HCT116 (cell line): Measurements from ENCODE around the gene TADA3. TPM values are rescaled to one million over a fixed set of nuclear protein-coding genes. Genes with fewer than 3 reads are reported as not detected.
A peak's percentile ranks its signal among the peaks of the same experiment; 100 is the strongest.

Source experiments
- ATAC-seq: fragments of 200-7000 bp; cut with Tn5 transposase; 2 replicates; pipeline ENCODE4 v1.9.1; 2020; ENCODE audit warnings: mild to moderate bottlenecking, moderate library complexity
- BruUV-seq: library from RNA; stranded (reverse); fragments of 400-500 nt; replicated peaks from 2 replicates; lab custom pipeline; 2021; lab: Mats Ljungman, UMichigan
- CTCF ChIA-PET: fragments of 300-600 bp; sonication (Branson Sonifier 250); formaldehyde crosslinking; loops from one replicate; lab custom pipeline; 2021; ENCODE audit warnings: antibody characterized with exemption; lab: Charles Lee
- POLR2A ChIA-PET: fragments of 300-600, 350-600 bp; sonication (Branson Sonifier 250); formaldehyde crosslinking; loops from one replicate; lab custom pipeline; 2021; ENCODE audit warnings: antibody characterized with exemption; lab: Charles Lee
- RAD21 ChIA-PET, 2 experiments: fragments of 300-600 bp; sonication (Branson Sonifier 250); formaldehyde crosslinking; loops; one replicate each; lab custom pipeline; 2023; ENCODE audit warnings: low total read pairs in 2 of 2; ENCODE audit not compliant: uncharacterized antibody in 2 of 2, unreplicated experiment in 2 of 2, low non-redundant PET in 1 of 2; lab: Charles Lee
- DNase-seq: peaks from one replicate; pipeline ENCODE4 v3.0.0-alpha.2; 2010; ENCODE audit warnings: low read depth, low spot score
- H2AFZ ChIP-seq: fragments of 200-600 bp; shearing (Covaris generic), sonication (generic); 2 replicates; pipeline ENCODE4 v1.6.1; 2017; ENCODE audit warnings: low read depth, mixed run types, mixed read lengths, antibody characterized with exemption, low read length; ENCODE audit not compliant: poor library complexity, severe bottlenecking
- H3K27ac ChIP-seq: 2 replicates; pipeline ENCODE4 v1.5.1; 2012; ENCODE audit warnings: low read depth, low read length
- H3K27me3 ChIP-seq: fragments of 200-600 bp; sonication (generic); 2 replicates; pipeline ENCODE4 v1.6.1; 2016; ENCODE audit warnings: mixed run types, low read length, mixed read lengths; ENCODE audit not compliant: insufficient read depth
- H3K36me3 ChIP-seq, 2 experiments: fragments of 200-500 bp in 1 of 2; fragments of 200-600 bp in 1 of 2; sonication (Bioruptor generic) in 1 of 2; sonication (generic) in 1 of 2; 2 replicates each; pipeline versions ENCODE4 v1.5.1 to v1.6.1; 2014 to 2016; ENCODE audit warnings: low read length in 2 of 2, inconsistent platforms in 1 of 2, mixed read lengths in 1 of 2, mixed run types in 1 of 2; ENCODE audit not compliant: insufficient read depth in 2 of 2, control insufficient read depth in 1 of 2
- H3K4me1 ChIP-seq, 2 experiments: fragments of 200-600 bp in 1 of 2; sonication (generic) in 1 of 2; 2 replicates each; pipeline versions ENCODE4 v1.5.1 to v1.6.1; 2012 to 2017; ENCODE audit warnings: low read length in 2 of 2, inconsistent platforms in 1 of 2, mild to moderate bottlenecking in 1 of 2, mixed read lengths in 1 of 2, mixed run types in 1 of 2, moderate library complexity in 1 of 2; ENCODE audit not compliant: insufficient read depth in 2 of 2, control insufficient read depth in 1 of 2
- H3K4me2 ChIP-seq: fragments of 200-600 bp; sonication (generic); 2 replicates; pipeline ENCODE4 v1.6.1; 2017; ENCODE audit warnings: mixed run types, low read length, mixed read lengths
- H3K4me3 ChIP-seq, 2 experiments: fragments of 200-600 bp in 1 of 2; sonication (generic) in 1 of 2; replicated peaks in 1 of 2; 2 replicates each; pipeline ENCODE4 v1.5.1; 2011 to 2016; ENCODE audit warnings: low read length in 2 of 2, control low read depth in 1 of 2, low read depth in 1 of 2, mild to moderate bottlenecking in 1 of 2, mixed read lengths in 1 of 2, mixed run types in 1 of 2
- H3K79me2 ChIP-seq: fragments of 200-600 bp; sonication (generic); 2 replicates; pipeline ENCODE4 v1.6.1; 2017; ENCODE audit warnings: mild to moderate bottlenecking, mixed run types, low read length, moderate library complexity, mixed read lengths; ENCODE audit not compliant: insufficient read depth
- H3K9ac ChIP-seq: fragments of 200-600 bp; sonication (generic); 2 replicates; pipeline ENCODE4 v1.6.1; 2016; ENCODE audit warnings: low read length, mixed read lengths
- H3K9me2 ChIP-seq: fragments of 200-600 bp; sonication (generic), shearing (Covaris generic); 2 replicates; pipeline ENCODE4 v1.6.1; 2017; ENCODE audit warnings: mixed run types, mild to moderate bottlenecking, moderate library complexity; ENCODE audit not compliant: insufficient read depth
- H3K9me3 ChIP-seq, 2 experiments: fragments of 200-500 bp in 1 of 2; fragments of 200-600 bp in 1 of 2; sonication (Bioruptor generic) in 1 of 2; sonication (generic) in 1 of 2; 2 replicates each; pipeline ENCODE4 v1.6.1; 2014 to 2017; ENCODE audit warnings: low read length in 2 of 2, mixed read lengths in 2 of 2, inconsistent platforms in 1 of 2, low read depth in 1 of 2, mild to moderate bottlenecking in 1 of 2, mixed run types in 1 of 2, moderate library complexity in 1 of 2; ENCODE audit not compliant: control insufficient read depth in 1 of 2, insufficient read depth in 1 of 2
- H4K20me1 ChIP-seq: fragments of 200-600 bp; sonication (generic), shearing (Covaris generic); 2 replicates; pipeline ENCODE4 v1.6.1; 2017; ENCODE audit warnings: mixed run types, mild to moderate bottlenecking, moderate library complexity; ENCODE audit not compliant: insufficient read depth
- CBX3 ChIP-seq: IDR thresholded peaks from 2 replicates; pipeline ENCODE4 v1.6.1; 2012; ENCODE audit warnings: low read depth
- EZH2phosphoT487 ChIP-seq: fragments of 200-600 bp; IDR thresholded peaks from 2 replicates; pipeline ENCODE4 v1.6.1; 2018; ENCODE audit warnings: antibody characterized with exemption, borderline replicate concordance
- FOSL1 ChIP-seq: IDR thresholded peaks from 2 replicates; pipeline ENCODE4 v1.6.1; 2012; ENCODE audit warnings: low read depth
- JUND ChIP-seq: IDR thresholded peaks from 2 replicates; pipeline ENCODE4 v1.6.1; 2012
- MAX ChIP-seq: IDR thresholded peaks from 2 replicates; pipeline ENCODE4 v1.6.1; 2012
- POLR2A ChIP-seq: IDR thresholded peaks from 2 replicates; pipeline ENCODE4 v1.7.0; 2011; ENCODE audit warnings: borderline replicate concordance; ENCODE audit not compliant: insufficient read depth, insufficient read length; ENCODE audit errors: extremely low read depth
- SP1 ChIP-seq: IDR thresholded peaks from 2 replicates; pipeline ENCODE4 v1.6.1; 2012; ENCODE audit warnings: low read depth
- SRF ChIP-seq: IDR thresholded peaks from 2 replicates; pipeline ENCODE4 v1.6.1; 2012; ENCODE audit warnings: low read depth
- YY1 ChIP-seq: IDR thresholded peaks from 2 replicates; pipeline ENCODE4 v1.6.1; 2011; ENCODE audit warnings: low read length, low read depth, moderate library complexity, mild to moderate bottlenecking; ENCODE audit not compliant: insufficient replicate concordance; ENCODE audit errors: extremely low read depth
- intact Hi-C: fragments of 100-400 bp; cut with micrococcal nuclease; formaldehyde crosslinking; loops from 2 replicates; pipeline ENCODE4 v1.10.0; 2022
- total RNA-seq: library from RNA; stranded (reverse); gene quantifications from one replicate; pipeline ENCODE4 v1.2.1, GENCODE V29; 2021; ENCODE audit not compliant: unreplicated experiment
- TF ChIP-seq, protein P1 (sequence below), 3 experiments: fragments of 200-600 bp in 1 of 3; sonication (generic) in 1 of 3; IDR thresholded peaks in 2 of 3; conservative IDR thresholded peaks in 1 of 3; 2 replicates each; pipeline ENCODE4 v1.5.1; 2012 to 2017; ENCODE audit warnings: low read depth in 2 of 3, low read length in 2 of 3, antibody characterized with exemption in 1 of 3, borderline replicate concordance in 1 of 3, control low read depth in 1 of 3, mild to moderate bottlenecking in 1 of 3, mixed read lengths in 1 of 3, mixed run types in 1 of 3, moderate library complexity in 1 of 3; ENCODE audit not compliant: insufficient read depth in 1 of 3

The TADA3 gene
- total RNA-seq, 1 experiment from 2014 or later: 72.0 TPM

DNA sequence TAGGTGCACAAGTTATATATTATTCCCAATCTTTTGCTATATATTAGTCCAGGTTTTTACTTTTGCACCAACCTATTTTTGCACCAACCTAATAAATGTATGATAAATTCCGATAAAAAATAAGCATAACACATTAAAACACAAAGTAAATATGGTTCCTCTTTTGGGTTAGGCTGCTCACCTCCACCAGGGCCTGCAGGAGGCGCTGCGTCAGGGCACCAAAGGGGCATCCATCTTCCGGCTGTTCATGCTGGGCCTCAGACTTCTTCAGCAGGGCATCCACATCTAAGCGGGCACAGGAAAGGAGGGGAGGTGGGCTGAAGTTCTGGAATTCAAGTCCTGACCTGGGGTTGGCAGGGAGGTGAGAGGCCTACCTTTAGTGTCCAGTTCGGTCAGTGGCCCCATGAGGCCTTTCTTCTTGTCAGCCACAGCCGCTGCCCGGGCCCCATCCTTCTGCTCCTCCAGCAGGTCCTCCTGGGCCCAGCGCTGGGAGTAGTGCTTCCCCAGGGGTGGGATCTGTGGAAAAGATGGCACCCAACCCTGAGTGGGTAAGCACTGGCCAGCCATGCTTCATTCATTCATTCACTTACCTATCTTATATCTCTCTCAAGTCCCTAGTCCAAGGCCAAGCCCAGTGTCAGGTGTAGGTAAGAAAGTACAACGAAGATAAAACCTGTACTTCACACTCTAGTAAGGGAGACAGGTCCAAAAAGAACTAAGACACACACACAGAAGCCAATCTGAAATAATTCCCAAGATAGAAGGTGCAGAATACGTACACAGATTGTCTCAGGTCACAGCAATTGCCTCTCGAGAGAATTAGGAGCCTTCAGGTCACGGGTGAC, 5.2 kb downstream of the TADA3 start:
- Histone ChIP-seq H3K4me2 (no peak overlapping the region), H3K9ac (no peak overlapping the region), H3K79me2 (peaks cover 8% of the 10 kb centered on the region), H3K9me3 (no peaks in the 10 kb centered on the region), H2AFZ (no peak overlapping the region), H3K4me3 (no peak overlapping the region), H3K36me3 (peaks cover 15 to 22% of the 10 kb centered on the region in 2 experiments; a peak in 3 of 4 replicates), H3K27me3 (no peaks in the 10 kb centered on the region), H4K20me1 (no peaks in the 10 kb centered on the region), H3K27ac (no peak overlapping the region), H3K9me2 (no peaks in the 10 kb centered on the region), H3K4me1 (peaks cover 0 to 8% of the 10 kb centered on the region in 2 experiments; a peak in 2 of 4 replicates)
- TF ChIP-seq, protein P1, sequence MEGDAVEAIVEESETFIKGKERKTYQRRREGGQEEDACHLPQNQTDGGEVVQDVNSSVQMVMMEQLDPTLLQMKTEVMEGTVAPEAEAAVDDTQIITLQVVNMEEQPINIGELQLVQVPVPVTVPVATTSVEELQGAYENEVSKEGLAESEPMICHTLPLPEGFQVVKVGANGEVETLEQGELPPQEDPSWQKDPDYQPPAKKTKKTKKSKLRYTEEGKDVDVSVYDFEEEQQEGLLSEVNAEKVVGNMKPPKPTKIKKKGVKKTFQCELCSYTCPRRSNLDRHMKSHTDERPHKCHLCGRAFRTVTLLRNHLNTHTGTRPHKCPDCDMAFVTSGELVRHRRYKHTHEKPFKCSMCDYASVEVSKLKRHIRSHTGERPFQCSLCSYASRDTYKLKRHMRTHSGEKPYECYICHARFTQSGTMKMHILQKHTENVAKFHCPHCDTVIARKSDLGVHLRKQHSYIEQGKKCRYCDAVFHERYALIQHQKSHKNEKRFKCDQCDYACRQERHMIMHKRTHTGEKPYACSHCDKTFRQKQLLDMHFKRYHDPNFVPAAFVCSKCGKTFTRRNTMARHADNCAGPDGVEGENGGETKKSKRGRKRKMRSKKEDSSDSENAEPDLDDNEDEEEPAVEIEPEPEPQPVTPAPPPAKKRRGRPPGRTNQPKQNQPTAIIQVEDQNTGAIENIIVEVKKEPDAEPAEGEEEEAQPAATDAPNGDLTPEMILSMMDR (IDR thresholded peaks at IDR 0.05 in 2 of 3, conservative IDR thresholded peaks at IDR 0.05 in 1 of 3; ENCODE audit: borderline replicate concordance in 1 of 3, insufficient read depth in 1 of 3, low read depth in 2 of 3, low read length in 2 of 3): peak in 2 of 3 experiments; percentile 74 to 86; a peak in 4 of 6 replicates
- no peak for TF ChIP-seq SP1
- peak; percentile 48 for TF ChIP-seq YY1
- no TSS peak for BruUV-seq
- no peak for DNase-seq
- peak; percentile 63 for ATAC-seq
- POLR2A ChIA-PET: no interaction called here
- RAD21 ChIA-PET: no interaction called here
- intact Hi-C loops: no loop called here
- CTCF ChIA-PET: no interaction called here

DNA sequence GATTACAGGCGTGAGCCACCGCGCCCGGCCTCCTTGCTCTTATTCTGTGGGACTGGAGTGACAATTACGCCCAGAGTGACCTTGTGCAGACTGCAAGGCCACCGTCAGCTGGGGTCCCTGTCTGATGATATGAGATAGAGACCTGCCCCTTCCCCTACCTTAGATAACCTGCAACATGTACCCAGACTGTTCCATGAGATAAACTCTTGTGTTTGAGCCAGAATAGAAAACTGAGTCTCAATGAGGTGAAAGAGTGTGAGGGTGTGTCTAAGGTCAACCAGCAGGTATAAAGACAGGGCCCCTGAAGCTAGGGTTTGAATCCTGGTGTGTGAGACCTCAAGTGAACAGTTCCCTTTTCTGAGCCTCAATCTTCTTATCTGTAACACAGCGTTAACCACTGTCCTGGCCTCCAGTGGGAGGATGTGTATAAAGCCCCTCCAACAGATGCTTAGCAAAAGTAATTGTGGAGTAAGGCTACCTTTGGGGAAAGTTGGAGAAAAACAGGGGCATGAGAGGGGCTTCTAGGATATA, 6.0 kb downstream of the TADA3 start:
- intact Hi-C loops: no loop called here
- Histone ChIP-seq H3K9ac (no peak overlapping the region), H3K79me2 (no peaks in the 10 kb centered on the region; the same call in 1 of the 2 replicates), H2AFZ (no peak overlapping the region), H3K36me3 (peaks cover 15 to 23% of the 10 kb centered on the region in 2 experiments; a peak in 3 of 4 replicates), H3K9me2 (no peaks in the 10 kb centered on the region), H3K4me2 (no peak overlapping the region), H4K20me1 (no peaks in the 10 kb centered on the region), H3K4me3 (no peak overlapping the region), H3K4me1 (peaks cover 0 to 2% of the 10 kb centered on the region in 2 experiments; a peak in 2 of 4 replicates), H3K27ac (no peak overlapping the region), H3K9me3 (no peaks in the 10 kb centered on the region), H3K27me3 (no peaks in the 10 kb centered on the region)
- ChIA-PET RAD21 (no interaction called here), POLR2A (no interaction called here), CTCF (no interaction called here)
- no peak for ATAC-seq
- BruUV-seq: no TSS peak
- no peak for DNase-seq
- TF ChIP-seq, protein P1 (IDR thresholded peaks at IDR 0.05 in 2 of 3, conservative IDR thresholded peaks at IDR 0.05 in 1 of 3; ENCODE audit: borderline replicate concordance in 1 of 3, insufficient read depth in 1 of 3, low read depth in 2 of 3, low read length in 2 of 3): no peak
- TF ChIP-seq SRF (no peak), POLR2A (no peak), JUND (no peak), EZH2phosphoT487 (no peak), MAX (no peak), CBX3 (no peak), FOSL1 (no peak)
